GM12878 (cell line): ENCODE data around the gene ARL4D. TPM values are rescaled to one million over a fixed set of nuclear protein-coding genes. Genes with fewer than 3 reads are reported as not detected.

ENCODE experiments used
- EGR1 ChIP-seq, 2 experiments: IDR thresholded peaks; 1 replicate in 1 of 2; 2 replicates in 1 of 2; pipeline ENCODE4 v1.6.1; 2011 to 2012; ENCODE audit warnings: low read depth in 2 of 2, low read length in 2 of 2, borderline replicate concordance in 1 of 2, mild to moderate bottlenecking in 1 of 2, moderate library complexity in 1 of 2
- HDGF ChIP-seq: fragments of 450-650 bp; IDR thresholded peaks from 2 replicates; pipeline ENCODE4 v1.6.1; 2016; ENCODE audit warnings: antibody characterized with exemption
- MTA3 ChIP-seq: IDR thresholded peaks from 2 replicates; pipeline ENCODE4 v1.6.1; 2012; ENCODE audit warnings: low read length, inconsistent platforms, borderline replicate concordance
- NBN ChIP-seq: fragments of 450-650 bp; IDR thresholded peaks from 2 replicates; pipeline ENCODE4 v1.6.1; 2016
- PKNOX1 ChIP-seq: fragments of 450-650 bp; IDR thresholded peaks from 2 replicates; pipeline ENCODE4 v1.6.1; 2016; ENCODE audit warnings: mild to moderate bottlenecking
- POLR2A ChIP-seq: IDR thresholded peaks from 2 replicates; pipeline ENCODE4 v1.6.1; 2011; ENCODE audit warnings: low read depth, mild to moderate bottlenecking, low read length
- POU2F2 ChIP-seq: IDR thresholded peaks from 3 replicates; pipeline ENCODE4 v1.6.1; 2011; ENCODE audit warnings: low read depth, mild to moderate bottlenecking, low read length, borderline replicate concordance
- RAD21 ChIP-seq: IDR thresholded peaks from 2 replicates; pipeline ENCODE4 v1.6.1; 2011; ENCODE audit warnings: mild to moderate bottlenecking, low read depth, low read length, moderate library complexity; ENCODE audit not compliant: insufficient read depth
- RELA ChIP-seq: fragments of 450-650 bp; IDR thresholded peaks from 2 replicates; pipeline ENCODE4 v1.8.0; 2014; ENCODE audit warnings: borderline replicate concordance; ENCODE audit not compliant: partially characterized antibody
- RELB ChIP-seq: fragments of 450-650 bp; IDR thresholded peaks from 2 replicates; pipeline ENCODE4 v1.6.1; 2017; ENCODE audit warnings: low read depth, mild to moderate bottlenecking, moderate library complexity
- SMC3 ChIP-seq: IDR thresholded peaks from 2 replicates; pipeline ENCODE4 v1.6.1; 2011; ENCODE audit warnings: low read length, improper control_type of control experiment, borderline replicate concordance
- SUZ12 ChIP-seq: fragments of 200-600 bp; sonication (generic); IDR thresholded peaks from one replicate; pipeline ENCODE4 v1.6.1; 2018; ENCODE audit warnings: antibody characterized with exemption, mild to moderate bottlenecking; ENCODE audit not compliant: unreplicated experiment
- USF2 ChIP-seq: IDR thresholded peaks from 2 replicates; pipeline ENCODE4 v1.6.1; 2011; ENCODE audit warnings: low read depth, low read length, improper control_type of control experiment, borderline replicate concordance
- YY1 ChIP-seq: IDR thresholded peaks from 2 replicates; pipeline ENCODE4 v1.6.1; 2011; ENCODE audit warnings: low read depth, mild to moderate bottlenecking, low read length
- ZNF622 ChIP-seq: fragments of 450-650 bp; IDR thresholded peaks from 2 replicates; pipeline ENCODE4 v1.6.1; 2017; ENCODE audit warnings: mild to moderate bottlenecking, inconsistent platforms
- polyA plus RNA-seq, 11 experiments: library from polyadenylated mRNA; depleted of rRNA in 4 of 11; unstranded in 6 of 11; stranded (reverse) in 5 of 11; fragments of >200 nt; fragmentation: Nextera tagmentation in 4 of 11; fragmentation: Illumina TruSeq in 1 of 11; extraction: Ambion mirVana in 4 of 11; extraction: Trizol in 1 of 11; gene quantifications; 1 replicate in 1 of 11; 2 replicates in 10 of 11; pipeline versions ENCODE4 v1.2.1 to v1.2.3, GENCODE V29; 2011 to 2016; ENCODE audit warnings: inconsistent platforms in 2 of 11, missing spikeins in 2 of 11, low read depth in 1 of 11
- total RNA-seq, 4 experiments: library from RNA; depleted of rRNA in 3 of 4; stranded (reverse); fragments of >200 nt in 3 of 4; fragmentation: Illumina TruSeq in 1 of 4; extraction: Trizol in 1 of 4; gene quantifications; 2 replicates each; pipeline versions ENCODE4 v1.2.1 to v1.2.3, GENCODE V29; 2013 to 2021

Gene ARL4D
- total and polyA plus RNA-seq, 10 of the 15 experiments (the other 5 are each of a cell fraction or from before 2014, with no cell fraction given) = 0.10 to 1.5 (median 0.75) TPM

GRCh38 chr17:43389046-43389947 is 9.5 kb upstream of the ARL4D start (continued):
- TF ChIP-seq USF2 (no peak), EGR1 (IDR thresholded peaks at IDR 0.05; ENCODE audit: borderline replicate concordance in 1 of 2, low read depth in 2 of 2, low read length in 2 of 2) (0 out of 3 replicates have a peak, but pooled peaks of 1 of the 2 experiments have one; percentile 7), POU2F2 (peak; percentile 24; the same call in 1 of the 3 replicates), SUZ12 (no peak), RELA (peak; percentile 16), SMC3 (peak; percentile 54; the same call in 1 of the 2 replicates), YY1 (peak; percentile 57; the same call in 1 of the 2 replicates), ZNF622 (no peak), RAD21 (peak; percentile 58), MTA3 (0 out of 2 replicates have a peak, but pooled peaks have one; percentile 43), RELB (peak; percentile 35; the same call in 1 of the 2 replicates), PKNOX1 (peak; percentile 59; the same call in 1 of the 2 replicates), HDGF (peak; percentile 37; the same call in 1 of the 2 replicates), NBN (peak; percentile 32; the same call in 1 of the 2 replicates), POLR2A (0 out of 2 replicates have a peak, but pooled peaks have one; percentile 37)
